ENCODE results near the gene MBTD1.

MBTD1 gene

DNA sequence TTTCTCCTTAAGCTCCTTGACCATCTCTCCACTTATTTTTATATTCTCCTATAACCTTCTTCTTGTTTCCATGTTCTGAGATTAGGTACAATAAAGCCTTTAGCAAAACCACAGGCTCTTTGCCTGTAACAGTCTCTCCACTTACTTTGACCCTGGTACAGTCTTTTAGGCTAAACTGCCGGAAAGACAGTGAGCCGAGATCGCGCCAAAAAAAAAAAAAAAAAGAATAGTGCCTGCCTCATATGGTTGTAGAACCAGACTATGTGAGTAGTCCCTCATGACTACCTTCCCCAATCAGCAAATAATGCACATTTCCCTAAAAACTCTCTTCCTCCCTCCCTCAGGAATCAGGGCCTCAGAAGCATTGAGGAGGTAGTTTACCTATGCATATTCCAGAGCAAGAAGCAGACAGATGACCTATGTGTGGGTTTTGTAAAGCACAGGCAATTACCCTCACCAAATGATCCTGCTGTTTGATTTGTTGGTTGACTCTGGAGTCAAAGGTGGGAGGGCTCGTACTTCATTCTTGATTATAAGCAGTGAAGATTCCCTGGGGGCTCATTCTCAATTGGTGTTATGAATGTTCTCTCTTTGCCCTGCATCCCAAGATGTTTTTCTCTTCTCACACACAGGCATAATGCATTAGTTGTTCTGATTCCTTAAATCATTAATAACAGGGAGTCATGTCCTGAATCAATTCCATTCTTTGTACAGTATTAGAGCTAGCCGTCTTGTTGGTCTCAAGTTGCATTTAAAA is 115.4 kb downstream of the MBTD1 start:
- H3K9me3 ChIP-seq (ENCODE audit: control insufficient read depth, low read length) = no peaks in the 10 kb centered on the region
- peaks cover 15% of the 10 kb centered on the region for H3K4me1 ChIP-seq (ENCODE audit: control insufficient read depth, insufficient read depth, low read length)
- no peak for DNase-seq (ENCODE audit: low read depth)
- no peak overlapping the region for H3K9ac ChIP-seq (ENCODE audit: low read length)
- H3K4me3 ChIP-seq (ENCODE audit: low read length) = no peak overlapping the region
- H3K36me3 ChIP-seq (ENCODE audit: control insufficient read depth, insufficient read depth, low read length, severe bottlenecking) = no peaks in the 10 kb centered on the region
- no peaks in the 10 kb centered on the region for H3K27me3 ChIP-seq (replicated peaks; ENCODE audit: control insufficient read depth, insufficient read depth, low read length)

- Histone ChIP-seq H3K9me3 (ENCODE audit: control insufficient read depth, low read length) (no peaks in the 10 kb centered on the region), H3K4me1 (ENCODE audit: control insufficient read depth, insufficient read depth, low read length) (peaks cover 11% of the 10 kb centered on the region), H3K4me3 (ENCODE audit: low read length) (no peak overlapping the region), H3K9ac (ENCODE audit: low read length) (no peak overlapping the region), H3K27me3 (replicated peaks; ENCODE audit: control insufficient read depth, insufficient read depth, low read length) (no peaks in the 10 kb centered on the region), H3K36me3 (ENCODE audit: control insufficient read depth, insufficient read depth, low read length, severe bottlenecking) (no peaks in the 10 kb centered on the region)
- DNase-seq (ENCODE audit: low read depth) = no peak
Observed at GRCh38 chr17:51142597-51142996, 117.3 kb downstream of the MBTD1 start.

DNA sequence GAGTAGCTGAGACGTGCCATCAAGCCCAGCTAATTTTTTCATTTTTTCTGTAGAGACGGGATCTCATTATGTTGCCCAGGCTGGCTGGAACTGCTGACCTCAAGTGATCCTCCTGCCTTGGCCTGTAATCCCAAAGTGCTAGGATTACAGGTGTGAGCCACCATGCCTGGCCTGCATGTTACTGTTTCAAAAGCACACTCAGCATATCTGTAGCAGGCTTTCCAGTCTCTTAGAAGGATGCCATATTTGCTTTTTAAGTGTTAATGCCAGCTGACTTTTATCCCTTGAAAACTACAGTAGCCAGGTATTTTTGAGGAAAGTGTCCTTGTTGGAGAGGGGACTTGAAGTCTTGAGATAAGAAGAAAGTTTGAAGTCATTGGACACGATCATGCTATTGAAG is 123.9 kb downstream of the MBTD1 start:
- Histone ChIP-seq H3K36me3 (ENCODE audit: control insufficient read depth, insufficient read depth, low read length, severe bottlenecking) (no peaks in the 10 kb centered on the region), H3K4me1 (ENCODE audit: control insufficient read depth, insufficient read depth, low read length) (peaks cover 16% of the 10 kb centered on the region), H3K27me3 (replicated peaks; ENCODE audit: control insufficient read depth, insufficient read depth, low read length) (no peaks in the 10 kb centered on the region), H3K9ac (ENCODE audit: low read length) (no peak overlapping the region), H3K9me3 (ENCODE audit: control insufficient read depth, low read length) (no peaks in the 10 kb centered on the region), H3K4me3 (ENCODE audit: low read length) (no peak overlapping the region)
- no peak for DNase-seq (ENCODE audit: low read depth)

DNA sequence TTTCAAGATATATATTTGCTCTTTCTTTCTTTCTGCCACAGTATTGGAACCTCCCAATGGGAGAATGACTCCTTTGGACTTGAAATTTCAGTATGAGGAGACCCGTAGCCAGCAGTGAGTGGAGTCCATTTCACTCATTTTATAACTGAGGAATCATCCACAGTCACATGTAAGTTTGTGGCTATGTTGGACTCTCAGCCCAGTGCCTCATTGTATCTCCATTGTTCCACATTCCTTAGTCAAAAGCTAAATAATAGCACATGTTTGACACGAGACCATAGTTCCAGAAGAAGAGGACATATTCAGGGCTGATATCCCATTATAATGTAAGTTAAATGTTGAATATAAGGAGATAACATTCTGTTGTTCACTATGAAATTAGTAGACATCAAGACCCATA is 126.5 kb downstream of the MBTD1 start:
- no peaks in the 10 kb centered on the region for H3K27me3 ChIP-seq (replicated peaks; ENCODE audit: control insufficient read depth, insufficient read depth, low read length)
- peak overlapping the region; percentile 18 for H3K4me3 ChIP-seq (ENCODE audit: low read length)
- peaks cover 16% of the 10 kb centered on the region for H3K4me1 ChIP-seq (ENCODE audit: control insufficient read depth, insufficient read depth, low read length)
- H3K36me3 ChIP-seq (ENCODE audit: control insufficient read depth, insufficient read depth, low read length, severe bottlenecking) = no peaks in the 10 kb centered on the region
- no peaks in the 10 kb centered on the region for H3K9me3 ChIP-seq (ENCODE audit: control insufficient read depth, low read length)
- DNase-seq (ENCODE audit: low read depth) = no peak
- H3K9ac ChIP-seq (ENCODE audit: low read length) = no peak overlapping the region

DNA sequence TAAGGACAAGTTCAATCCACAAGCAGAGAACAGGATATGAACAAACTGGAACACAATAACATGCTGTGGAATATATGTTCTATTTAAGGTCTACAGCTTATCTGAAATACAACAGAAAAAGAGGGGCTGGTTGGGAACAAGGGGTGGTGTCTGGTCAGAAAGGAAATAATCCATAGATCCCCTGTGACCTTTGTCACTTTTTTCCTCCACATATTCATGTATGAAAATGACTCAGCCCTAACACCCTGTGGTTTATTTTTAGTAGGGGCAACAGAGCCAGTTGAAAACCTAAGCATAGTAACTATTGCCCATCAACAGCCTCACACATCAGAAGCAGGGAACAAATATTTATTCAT is 126.9 kb downstream of the MBTD1 start:
- no peaks in the 10 kb centered on the region for H3K27me3 ChIP-seq (replicated peaks; ENCODE audit: control insufficient read depth, insufficient read depth, low read length)
- DNase-seq (ENCODE audit: low read depth) = no peak
- H3K9ac ChIP-seq (ENCODE audit: low read length) = no peak overlapping the region
- peak overlapping the region; percentile 18 for H3K4me3 ChIP-seq (ENCODE audit: low read length)
- no peaks in the 10 kb centered on the region for H3K36me3 ChIP-seq (ENCODE audit: control insufficient read depth, insufficient read depth, low read length, severe bottlenecking)
- no peaks in the 10 kb centered on the region for H3K9me3 ChIP-seq (ENCODE audit: control insufficient read depth, low read length)
- peaks cover 16% of the 10 kb centered on the region for H3K4me1 ChIP-seq (ENCODE audit: control insufficient read depth, insufficient read depth, low read length)

DNA sequence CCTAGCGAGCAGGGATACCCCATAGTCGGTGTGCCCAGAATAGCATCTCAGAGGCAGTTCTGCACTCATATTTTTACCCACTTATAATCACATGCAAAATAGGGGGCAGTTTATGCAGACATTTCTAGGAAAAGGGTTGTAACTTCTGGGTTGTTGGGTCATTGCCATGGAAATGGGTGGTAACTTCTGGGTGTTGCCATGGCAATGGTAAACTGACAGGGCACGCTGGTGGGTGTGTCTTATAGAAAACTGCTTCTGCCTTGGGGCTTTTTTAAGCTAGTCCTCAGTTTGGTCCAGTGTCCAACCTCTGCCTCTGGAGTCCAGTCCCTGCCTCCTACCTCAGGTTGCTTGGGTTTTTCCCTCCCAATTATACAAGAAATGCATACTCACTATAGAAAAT is 131.8 kb downstream of the MBTD1 start:
- no peaks in the 10 kb centered on the region for H3K9me3 ChIP-seq (ENCODE audit: control insufficient read depth, low read length)
- H3K9ac ChIP-seq (ENCODE audit: low read length) = no peak overlapping the region
- no peak overlapping the region for H3K4me3 ChIP-seq (ENCODE audit: low read length)
- H3K36me3 ChIP-seq (ENCODE audit: control insufficient read depth, insufficient read depth, low read length, severe bottlenecking) = no peaks in the 10 kb centered on the region
- DNase-seq (ENCODE audit: low read depth) = no peak
- H3K27me3 ChIP-seq (replicated peaks; ENCODE audit: control insufficient read depth, insufficient read depth, low read length) = no peaks in the 10 kb centered on the region
- peaks cover 11% of the 10 kb centered on the region for H3K4me1 ChIP-seq (ENCODE audit: control insufficient read depth, insufficient read depth, low read length)

Data from adipocyte (in vitro differentiated cells).